GM23338 (cell line): Measurements from ENCODE around the gene PPIC. TPM values are rescaled to one million over a fixed set of nuclear protein-coding genes. Genes with fewer than 3 reads are reported as not detected.

Source experiments
- ATAC-seq: fragments of 200-7000 bp; cut with Tn5 transposase; 3 replicates; pipeline ENCODE4 v1.9.1; 2020
- DNase-seq: peaks from one replicate; pipeline ENCODE4 v3.0.0-alpha.2; 2015; ENCODE audit warnings: low spot score
- H2AFZ ChIP-seq: fragments of 200-600 bp; sonication (generic); 2 replicates; pipeline ENCODE4 v1.8.0; 2016; ENCODE audit warnings: antibody characterized with exemption, mild to moderate bottlenecking, moderate library complexity
- H3F3A ChIP-seq: fragments of 200-600 bp; sonication (generic); replicated peaks from 2 replicates; pipeline ENCODE4 v1.8.0; 2017; ENCODE audit warnings: antibody characterized with exemption, mixed run types, low read depth
- H3K27ac ChIP-seq: fragments of 200-600 bp; sonication (generic); 2 replicates; pipeline ENCODE4 v1.6.1; 2016; ENCODE audit warnings: low read depth
- H3K27me3 ChIP-seq: fragments of 200-600 bp; sonication (generic); 2 replicates; pipeline ENCODE4 v1.8.0; 2016; ENCODE audit warnings: mild to moderate bottlenecking, mixed run types, moderate library complexity; ENCODE audit not compliant: insufficient read depth
- H3K36me3 ChIP-seq: fragments of 200-600 bp; sonication (generic); 2 replicates; pipeline ENCODE4 v1.8.0; 2016; ENCODE audit warnings: mild to moderate bottlenecking; ENCODE audit not compliant: insufficient read depth
- H3K4me1 ChIP-seq: fragments of 200-600 bp; sonication (generic); 2 replicates; pipeline ENCODE4 v1.8.0; 2016; ENCODE audit warnings: mild to moderate bottlenecking, moderate library complexity; ENCODE audit not compliant: insufficient read depth
- H3K4me2 ChIP-seq: fragments of 200-600 bp; sonication (generic); 2 replicates; pipeline ENCODE4 v1.7.1; 2017; ENCODE audit warnings: mixed run types
- H3K4me3 ChIP-seq: fragments of 200-600 bp; sonication (generic); 2 replicates; pipeline ENCODE4 v1.6.1; 2016; ENCODE audit warnings: mixed run types
- H3K79me2 ChIP-seq: fragments of 200-600 bp; sonication (generic); replicated peaks from 2 replicates; pipeline ENCODE4 v1.8.0; 2017; ENCODE audit warnings: mild to moderate bottlenecking; ENCODE audit not compliant: insufficient read depth
- H3K9me2 ChIP-seq: fragments of 200-600 bp; sonication (generic); 2 replicates; pipeline ENCODE4 v1.8.0; 2017; ENCODE audit not compliant: insufficient read depth
- H4K20me1 ChIP-seq: fragments of 200-600 bp; sonication (generic); replicated peaks from 2 replicates; pipeline ENCODE4 v1.8.0; 2017; ENCODE audit warnings: mild to moderate bottlenecking; ENCODE audit not compliant: insufficient read depth
- H3K27ac Mint-ChIP-seq: 2 replicates; pipeline ENCODE4 v1.8.0; 2020; ENCODE audit warnings: inconsistent platforms, mild to moderate bottlenecking, moderate library complexity, mixed read lengths
- H3K27me3 Mint-ChIP-seq: 3 replicates; pipeline ENCODE4 v1.8.0; 2022; ENCODE audit warnings: low read depth, mild to moderate bottlenecking, moderate library complexity, mixed read lengths, inconsistent platforms; ENCODE audit not compliant: insufficient read depth, poor library complexity
- H3K36me3 Mint-ChIP-seq: 3 replicates; pipeline ENCODE4 v1.8.0; 2021; ENCODE audit warnings: low read depth, mild to moderate bottlenecking, inconsistent platforms, moderate library complexity, mixed read lengths
- H3K4me1 Mint-ChIP-seq: 3 replicates; pipeline ENCODE4 v1.8.0; 2020; ENCODE audit warnings: mild to moderate bottlenecking, inconsistent platforms, mixed read lengths
- H3K4me3 Mint-ChIP-seq: 3 replicates; pipeline ENCODE4 v1.8.0; 2021; ENCODE audit warnings: moderate library complexity, mild to moderate bottlenecking, inconsistent platforms, mixed read lengths
- H3K9me3 Mint-ChIP-seq: 3 replicates; pipeline ENCODE4 v1.8.0; 2020; ENCODE audit warnings: moderate library complexity, mild to moderate bottlenecking, inconsistent platforms, mixed read lengths
- EZH2 ChIP-seq: fragments of 200-600 bp; sonication (generic); IDR thresholded peaks from one replicate; pipeline ENCODE4 v1.8.0; 2017; ENCODE audit warnings: antibody characterized with exemption, mild to moderate bottlenecking, low read depth; ENCODE audit not compliant: unreplicated experiment
- EZH2phosphoT487 ChIP-seq: fragments of 200-600 bp; sonication (generic); IDR thresholded peaks from one replicate; pipeline ENCODE4 v1.8.1; 2018; ENCODE audit warnings: antibody characterized with exemption; ENCODE audit not compliant: unreplicated experiment
- NANOG ChIP-seq: IDR thresholded peaks from 2 replicates; pipeline ENCODE4 v1.6.1; 2016; ENCODE audit warnings: antibody characterized with exemption, borderline replicate concordance
- POLR2AphosphoS5 ChIP-seq: IDR thresholded peaks from 2 replicates; pipeline ENCODE4 v1.6.1; 2016; ENCODE audit warnings: antibody characterized with exemption, low read depth
- polyA plus RNA-seq: library from polyadenylated mRNA; unstranded; fragments of >200 nt; fragmentation: Nextera tagmentation; extraction: Ambion mirVana; gene quantifications from 2 replicates; pipeline ENCODE4 v1.2.1, GENCODE V29; 2016
- total RNA-seq: library from RNA; depleted of rRNA; stranded (reverse); fragments of >200 nt; shearing (Covaris generic); gene quantifications from 2 replicates; pipeline ENCODE4 v1.2.3, GENCODE V29; 2014
- TF ChIP-seq, protein P1 (sequence below), 2 experiments: fragments of 200-600 bp in 1 of 2; sonication (generic) in 1 of 2; conservative IDR thresholded peaks; 2 replicates each; pipeline versions ENCODE4 v1.5.1 to v1.6.1; 2016 to 2017; ENCODE audit warnings: antibody characterized with exemption in 2 of 2, low read depth in 2 of 2, mild to moderate bottlenecking in 2 of 2, moderate library complexity in 1 of 2
- TF ChIP-seq, protein P2 (sequence below): fragments of 250-450 bp; sonication (Bioruptor Pico); IDR thresholded peaks from 2 replicates; pipeline ENCODE4 v1.5.0; 2020; ENCODE audit warnings: mild to moderate bottlenecking, moderate library complexity

Gene PPIC
- total and polyA plus RNA-seq, 2 experiments from 2014 or later = 13.9 to 21.0 TPM

DNA sequence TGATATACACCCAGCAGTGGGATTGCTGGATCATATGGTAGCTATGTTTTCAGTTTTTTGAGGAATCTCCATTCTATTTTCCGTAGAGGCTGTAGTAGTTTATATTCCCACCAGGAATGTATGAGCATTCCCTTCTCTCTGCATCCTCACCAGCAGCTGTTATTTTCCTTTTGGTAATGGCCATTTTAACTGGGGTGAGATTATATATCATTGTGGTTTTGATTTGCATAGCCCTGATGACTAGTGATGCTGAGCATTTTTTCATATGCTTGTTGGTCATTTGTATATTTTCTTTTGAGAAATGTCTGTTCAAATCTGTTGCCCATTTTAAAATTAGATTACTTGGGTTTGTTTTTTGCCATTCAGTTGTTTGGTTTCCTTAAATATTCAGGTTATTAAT is 11.2 kb upstream of the PPIC start:
- H3K4me1 Mint-ChIP-seq = no peaks in the 10 kb centered on the region
- H3K27ac ChIP-seq = no peak overlapping the region
- no peaks in the 10 kb centered on the region for H3K36me3 ChIP-seq
- no peak for DNase-seq
- H2AFZ ChIP-seq = no peak overlapping the region
- no peaks in the 10 kb centered on the region for H3F3A ChIP-seq
- no peaks in the 10 kb centered on the region for H3K9me3 Mint-ChIP-seq
- H3K27me3 Mint-ChIP-seq = no peaks in the 10 kb centered on the region
- no peaks in the 10 kb centered on the region for H4K20me1 ChIP-seq
- no peak for ATAC-seq
- TF ChIP-seq, protein P1, sequence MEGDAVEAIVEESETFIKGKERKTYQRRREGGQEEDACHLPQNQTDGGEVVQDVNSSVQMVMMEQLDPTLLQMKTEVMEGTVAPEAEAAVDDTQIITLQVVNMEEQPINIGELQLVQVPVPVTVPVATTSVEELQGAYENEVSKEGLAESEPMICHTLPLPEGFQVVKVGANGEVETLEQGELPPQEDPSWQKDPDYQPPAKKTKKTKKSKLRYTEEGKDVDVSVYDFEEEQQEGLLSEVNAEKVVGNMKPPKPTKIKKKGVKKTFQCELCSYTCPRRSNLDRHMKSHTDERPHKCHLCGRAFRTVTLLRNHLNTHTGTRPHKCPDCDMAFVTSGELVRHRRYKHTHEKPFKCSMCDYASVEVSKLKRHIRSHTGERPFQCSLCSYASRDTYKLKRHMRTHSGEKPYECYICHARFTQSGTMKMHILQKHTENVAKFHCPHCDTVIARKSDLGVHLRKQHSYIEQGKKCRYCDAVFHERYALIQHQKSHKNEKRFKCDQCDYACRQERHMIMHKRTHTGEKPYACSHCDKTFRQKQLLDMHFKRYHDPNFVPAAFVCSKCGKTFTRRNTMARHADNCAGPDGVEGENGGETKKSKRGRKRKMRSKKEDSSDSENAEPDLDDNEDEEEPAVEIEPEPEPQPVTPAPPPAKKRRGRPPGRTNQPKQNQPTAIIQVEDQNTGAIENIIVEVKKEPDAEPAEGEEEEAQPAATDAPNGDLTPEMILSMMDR (conservative IDR thresholded peaks at IDR 0.05; ENCODE audit: low read depth in 2 of 2) = no peak
- no peak for TF ChIP-seq EZH2
- TF ChIP-seq, protein P2, sequence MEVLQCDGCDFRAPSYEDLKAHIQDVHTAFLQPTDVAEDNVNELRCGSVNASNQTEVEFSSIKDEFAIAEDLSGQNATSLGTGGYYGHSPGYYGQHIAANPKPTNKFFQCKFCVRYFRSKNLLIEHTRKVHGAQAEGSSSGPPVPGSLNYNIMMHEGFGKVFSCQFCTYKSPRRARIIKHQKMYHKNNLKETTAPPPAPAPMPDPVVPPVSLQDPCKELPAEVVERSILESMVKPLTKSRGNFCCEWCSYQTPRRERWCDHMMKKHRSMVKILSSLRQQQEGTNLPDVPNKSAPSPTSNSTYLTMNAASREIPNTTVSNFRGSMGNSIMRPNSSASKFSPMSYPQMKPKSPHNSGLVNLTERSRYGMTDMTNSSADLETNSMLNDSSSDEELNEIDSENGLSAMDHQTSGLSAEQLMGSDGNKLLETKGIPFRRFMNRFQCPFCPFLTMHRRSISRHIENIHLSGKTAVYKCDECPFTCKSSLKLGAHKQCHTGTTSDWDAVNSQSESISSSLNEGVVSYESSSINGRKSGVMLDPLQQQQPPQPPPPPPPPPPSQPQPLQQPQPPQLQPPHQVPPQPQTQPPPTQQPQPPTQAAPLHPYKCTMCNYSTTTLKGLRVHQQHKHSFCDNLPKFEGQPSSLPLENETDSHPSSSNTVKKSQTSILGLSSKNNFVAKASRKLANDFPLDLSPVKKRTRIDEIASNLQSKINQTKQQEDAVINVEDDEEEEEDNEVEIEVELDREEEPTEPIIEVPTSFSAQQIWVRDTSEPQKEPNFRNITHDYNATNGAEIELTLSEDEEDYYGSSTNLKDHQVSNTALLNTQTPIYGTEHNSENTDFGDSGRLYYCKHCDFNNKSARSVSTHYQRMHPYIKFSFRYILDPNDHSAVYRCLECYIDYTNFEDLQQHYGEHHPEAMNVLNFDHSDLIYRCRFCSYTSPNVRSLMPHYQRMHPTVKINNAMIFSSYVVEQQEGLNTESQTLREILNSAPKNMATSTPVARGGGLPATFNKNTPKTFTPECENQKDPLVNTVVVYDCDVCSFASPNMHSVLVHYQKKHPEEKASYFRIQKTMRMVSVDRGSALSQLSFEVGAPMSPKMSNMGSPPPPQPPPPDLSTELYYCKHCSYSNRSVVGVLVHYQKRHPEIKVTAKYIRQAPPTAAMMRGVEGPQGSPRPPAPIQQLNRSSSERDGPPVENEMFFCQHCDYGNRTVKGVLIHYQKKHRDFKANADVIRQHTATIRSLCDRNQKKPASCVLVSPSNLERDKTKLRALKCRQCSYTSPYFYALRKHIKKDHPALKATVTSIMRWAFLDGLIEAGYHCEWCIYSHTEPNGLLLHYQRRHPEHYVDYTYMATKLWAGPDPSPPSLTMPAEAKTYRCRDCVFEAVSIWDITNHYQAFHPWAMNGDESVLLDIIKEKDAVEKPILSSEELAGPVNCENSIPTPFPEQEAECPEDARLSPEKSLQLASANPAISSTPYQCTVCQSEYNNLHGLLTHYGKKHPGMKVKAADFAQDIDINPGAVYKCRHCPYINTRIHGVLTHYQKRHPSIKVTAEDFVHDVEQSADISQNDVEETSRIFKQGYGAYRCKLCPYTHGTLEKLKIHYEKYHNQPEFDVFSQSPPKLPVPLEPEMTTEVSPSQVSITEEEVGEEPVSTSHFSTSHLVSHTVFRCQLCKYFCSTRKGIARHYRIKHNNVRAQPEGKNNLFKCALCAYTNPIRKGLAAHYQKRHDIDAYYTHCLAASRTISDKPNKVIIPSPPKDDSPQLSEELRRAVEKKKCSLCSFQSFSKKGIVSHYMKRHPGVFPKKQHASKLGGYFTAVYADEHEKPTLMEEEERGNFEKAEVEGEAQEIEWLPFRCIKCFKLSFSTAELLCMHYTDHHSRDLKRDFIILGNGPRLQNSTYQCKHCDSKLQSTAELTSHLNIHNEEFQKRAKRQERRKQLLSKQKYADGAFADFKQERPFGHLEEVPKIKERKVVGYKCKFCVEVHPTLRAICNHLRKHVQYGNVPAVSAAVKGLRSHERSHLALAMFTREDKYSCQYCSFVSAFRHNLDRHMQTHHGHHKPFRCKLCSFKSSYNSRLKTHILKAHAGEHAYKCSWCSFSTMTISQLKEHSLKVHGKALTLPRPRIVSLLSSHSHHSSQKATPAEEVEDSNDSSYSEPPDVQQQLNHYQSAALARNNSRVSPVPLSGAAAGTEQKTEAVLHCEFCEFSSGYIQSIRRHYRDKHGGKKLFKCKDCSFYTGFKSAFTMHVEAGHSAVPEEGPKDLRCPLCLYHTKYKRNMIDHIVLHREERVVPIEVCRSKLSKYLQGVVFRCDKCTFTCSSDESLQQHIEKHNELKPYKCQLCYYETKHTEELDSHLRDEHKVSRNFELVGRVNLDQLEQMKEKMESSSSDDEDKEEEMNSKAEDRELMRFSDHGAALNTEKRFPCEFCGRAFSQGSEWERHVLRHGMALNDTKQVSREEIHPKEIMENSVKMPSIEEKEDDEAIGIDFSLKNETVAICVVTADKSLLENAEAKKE (CRISPR knock-in tag) = no peak
- H3K27me3 ChIP-seq = no peaks in the 10 kb centered on the region
- no peaks in the 10 kb centered on the region for H3K9me2 ChIP-seq
- no peaks in the 10 kb centered on the region for H3K79me2 ChIP-seq
- H3K36me3 Mint-ChIP-seq = no peaks in the 10 kb centered on the region
- no peaks in the 10 kb centered on the region for H3K4me1 ChIP-seq
- H3K27ac Mint-ChIP-seq = no peak overlapping the region
- H3K4me2 ChIP-seq = no peak overlapping the region
- H3K4me3 Mint-ChIP-seq = no peak overlapping the region
- H3K4me3 ChIP-seq = no peak overlapping the region

DNA sequence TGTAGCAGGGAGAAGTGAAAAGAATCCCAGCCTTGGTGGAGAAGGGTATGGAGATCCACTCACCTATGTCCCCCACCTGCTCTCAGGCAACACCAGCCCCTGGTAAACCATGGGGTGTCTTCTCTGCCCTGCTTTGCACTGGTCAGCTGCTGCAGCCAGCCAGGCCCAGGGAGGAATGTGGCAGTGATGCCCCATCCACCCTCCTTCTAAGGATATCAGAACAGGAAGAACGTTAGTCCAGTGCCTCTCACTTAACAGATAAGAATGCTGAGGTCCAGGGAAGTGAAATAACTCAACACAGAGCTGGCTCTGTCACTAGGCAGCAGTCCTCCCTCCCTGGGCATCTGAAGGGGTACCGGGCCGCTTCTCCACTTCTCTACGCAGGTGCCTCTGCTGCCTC is 9.7 kb upstream of the PPIC start:
- Histone ChIP-seq H3K27ac (no peak overlapping the region), H3K36me3 (no peaks in the 10 kb centered on the region), H3K27me3 (no peaks in the 10 kb centered on the region), H3K79me2 (no peaks in the 10 kb centered on the region), H4K20me1 (no peaks in the 10 kb centered on the region), H3K4me3 (no peak overlapping the region), H2AFZ (no peak overlapping the region), H3K4me1 (no peaks in the 10 kb centered on the region), H3K9me2 (no peaks in the 10 kb centered on the region), H3K4me2 (no peak overlapping the region), H3F3A (no peaks in the 10 kb centered on the region)
- H3K27ac Mint-ChIP-seq = no peak overlapping the region
- ATAC-seq = peak; percentile 47
- H3K4me3 Mint-ChIP-seq = no peak overlapping the region
- H3K4me1 Mint-ChIP-seq = no peaks in the 10 kb centered on the region
- no peaks in the 10 kb centered on the region for H3K36me3 Mint-ChIP-seq
- H3K9me3 Mint-ChIP-seq = no peaks in the 10 kb centered on the region
- H3K27me3 Mint-ChIP-seq = no peaks in the 10 kb centered on the region
- peak; percentile 22 for DNase-seq
- TF ChIP-seq, protein P1 (conservative IDR thresholded peaks at IDR 0.05; ENCODE audit: low read depth in 2 of 2) = no peak
- TF ChIP-seq NANOG (no peak), POLR2AphosphoS5 (no peak), EZH2phosphoT487 (no peak)
